HG02571 (cell line): ENCODE results near the gene KIF5A.

ENCODE experiments used
- ATAC-seq: cut with Tn5 transposase; IDR thresholded peaks from one replicate; pipeline ENCODE4 v1.9.1; 2021; ENCODE audit warnings: mild to moderate bottlenecking, moderate library complexity; ENCODE audit not compliant: unreplicated experiment

The KIF5A gene

GRCh38 chr12:57628280-57629191 lies 78.7 kb downstream of the KIF5A start:
- no peak for ATAC-seq

GRCh38 chr12:57629897-57630471 lies 80.1 kb downstream of the KIF5A start:
- no peak for ATAC-seq

- no peak for ATAC-seq
Observed at GRCh38 chr12:57630891-57631433, 81.1 kb downstream of the KIF5A start.

DNA sequence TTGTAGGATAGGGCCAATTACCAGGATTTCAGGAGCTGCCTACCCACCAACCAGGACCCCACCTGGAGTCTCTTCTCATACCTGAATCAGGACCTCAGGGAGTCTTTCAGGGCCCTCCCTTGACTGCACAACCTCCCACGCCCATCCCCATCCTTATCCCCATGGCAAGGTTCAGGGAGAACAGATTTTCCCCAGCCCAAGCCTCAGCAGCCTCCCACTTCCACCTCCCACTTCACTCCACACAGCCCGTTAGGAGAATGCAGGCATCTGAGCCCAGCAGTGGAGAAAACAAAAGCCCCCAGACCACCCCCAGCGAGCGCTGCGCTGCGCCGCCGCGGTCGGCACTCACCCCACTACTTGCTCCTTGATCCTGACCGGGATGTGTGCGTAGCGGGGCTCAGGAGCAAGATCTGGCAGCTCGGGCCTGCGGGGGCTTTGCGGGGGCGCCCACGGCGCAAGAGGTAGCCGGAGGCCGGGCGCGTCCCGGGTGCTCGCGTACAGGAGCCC lies 81.8 kb downstream of the KIF5A start:
- ATAC-seq, result no peak

GRCh38 chr12:57632073-57632957 lies 82.5 kb downstream of the KIF5A start:
- ATAC-seq, result no peak

DNA sequence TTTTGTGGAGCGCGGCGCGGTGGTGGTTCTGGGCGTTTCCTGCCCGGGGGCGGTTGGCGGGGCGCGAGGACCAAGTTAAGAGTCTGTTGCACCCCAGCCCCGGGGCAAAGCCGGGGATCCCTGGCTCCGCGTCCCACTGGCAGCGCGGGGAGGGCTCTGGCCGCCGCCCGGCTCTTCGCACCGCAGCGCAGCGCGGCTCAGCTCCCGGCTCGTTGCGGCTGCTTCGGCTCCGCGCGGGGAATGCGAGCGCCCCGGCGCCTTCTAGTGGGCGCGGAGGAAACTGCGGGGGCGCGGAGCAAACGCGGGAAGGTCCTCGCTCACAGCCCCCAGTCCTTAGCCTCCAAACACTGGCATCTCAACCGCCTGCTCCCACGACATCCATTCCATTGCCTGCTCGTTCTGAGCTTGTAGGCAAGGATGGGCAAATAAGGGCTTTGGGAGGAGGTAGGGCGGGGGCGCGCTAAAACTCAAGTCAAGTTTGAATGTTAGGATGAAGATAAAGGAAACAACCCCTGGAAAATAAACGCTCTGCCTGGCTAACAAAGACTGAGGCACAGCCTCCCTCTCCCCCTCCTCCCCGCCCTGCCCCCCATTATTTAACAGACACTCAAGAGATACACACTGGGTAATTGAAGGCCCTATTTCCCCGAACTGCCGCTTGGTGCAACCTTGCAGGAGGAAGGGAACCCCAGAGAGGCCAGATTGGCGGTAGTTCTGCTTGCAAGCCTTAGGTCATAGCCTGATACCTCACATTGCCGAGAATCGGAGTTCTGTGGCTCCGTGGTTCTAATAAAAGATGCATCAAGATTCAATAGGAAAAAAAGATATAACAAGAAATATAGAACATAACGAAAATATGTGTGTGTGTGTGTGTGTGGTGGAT lies 83.4 kb downstream of the KIF5A start, which contains the start of gene B4GALNT1:
Gene B4GALNT1 (minus strand): TSS at position 244 of the 883 bp plus-strand sequence. CDS start 1,069 bp downstream, outside the sequence.
- peak; percentile 75 for ATAC-seq
